ENCODE data around the gene SLC3A2.

The SLC3A2 gene

DNA sequence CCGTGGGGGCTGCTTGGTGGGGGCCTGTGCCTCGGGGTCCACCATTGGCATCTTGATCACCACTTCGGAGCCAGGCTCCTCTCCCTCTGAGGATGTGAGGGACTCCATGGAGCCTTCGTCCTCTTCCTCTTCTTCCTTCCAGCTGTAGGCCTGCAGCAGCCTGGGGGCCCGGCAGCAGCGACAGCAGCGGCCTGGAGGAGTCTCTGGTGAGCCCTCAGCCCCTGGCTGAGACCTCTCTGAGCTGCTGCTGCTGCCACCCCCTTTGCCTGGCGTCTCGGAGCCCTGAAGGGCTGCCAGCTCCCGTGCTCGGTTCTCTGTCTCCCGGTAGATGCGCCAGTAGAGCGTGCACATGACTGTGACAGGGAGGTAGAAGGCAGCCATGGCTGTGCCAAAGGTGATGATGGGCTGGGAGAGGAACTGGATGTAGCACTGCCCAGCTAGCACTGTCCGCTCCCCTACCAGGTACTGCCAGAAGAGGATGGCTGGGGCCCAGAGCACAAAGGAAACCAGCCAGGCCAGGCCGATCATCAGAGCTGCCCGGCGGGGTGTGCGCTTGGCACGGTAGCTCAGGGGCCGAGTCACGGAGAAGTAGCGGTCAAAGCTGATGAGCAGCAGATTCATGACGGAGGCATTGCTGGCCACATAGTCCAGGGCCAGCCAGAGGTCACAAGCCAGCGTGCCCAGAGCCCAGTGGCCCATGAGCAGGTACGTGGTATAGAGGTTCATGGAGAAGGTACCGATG lies 29.6 kb downstream of the SLC3A2 start:
- DNase-seq (ENCODE audit: low spot score), result no peak

DNA sequence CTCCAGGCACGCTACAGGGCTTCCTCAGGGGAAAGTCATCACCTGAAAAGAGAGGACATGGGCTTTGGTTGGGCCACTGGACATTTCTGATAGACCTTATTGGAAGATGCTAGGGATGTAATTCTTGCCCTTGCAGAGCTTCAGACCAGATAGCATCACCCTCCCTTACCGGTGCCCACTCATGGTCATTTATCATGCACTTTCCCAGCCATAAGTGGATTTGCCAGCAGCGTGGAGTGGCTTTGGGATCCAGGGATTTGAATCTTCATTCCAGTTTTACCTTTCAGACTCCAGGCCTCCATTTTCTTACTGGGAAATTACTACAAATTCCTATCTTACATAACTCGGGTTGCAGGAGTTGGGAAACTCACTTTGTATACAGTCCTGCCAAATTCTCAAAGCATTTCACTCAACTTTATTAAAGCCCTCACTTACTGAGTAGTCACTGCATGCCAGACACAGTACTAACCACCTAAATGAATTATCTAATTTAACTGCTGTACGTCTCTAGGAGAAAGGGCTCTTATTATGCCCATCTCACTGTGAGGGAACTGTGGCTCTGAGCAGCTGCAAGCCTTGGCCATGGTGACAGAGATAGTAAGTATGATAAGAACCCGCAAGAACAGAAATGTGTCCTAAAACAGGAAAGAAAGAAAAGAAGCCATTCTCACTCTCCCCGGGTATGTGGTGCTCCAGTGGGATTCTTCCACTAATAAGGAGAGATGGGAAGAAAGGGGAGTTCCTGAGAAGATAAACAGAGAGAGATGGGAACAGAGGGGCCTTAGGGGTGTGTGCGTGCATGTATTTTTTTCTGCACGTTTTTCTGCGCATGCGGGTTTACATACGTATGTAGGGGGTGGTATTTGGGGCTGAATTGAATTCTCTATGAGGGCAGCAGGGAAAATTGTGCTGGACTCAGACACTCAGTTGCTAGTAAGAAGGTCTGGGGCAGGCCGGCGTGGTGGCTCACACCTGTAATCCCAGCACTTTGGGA lies 30.7 kb downstream of the SLC3A2 start:
- no peak for DNase-seq (ENCODE audit: low spot score)

GRCh38 chr11:62912268-62912667 lies 31.6 kb downstream of the SLC3A2 start:
- DNase-seq (ENCODE audit: low spot score), result no peak

DNA sequence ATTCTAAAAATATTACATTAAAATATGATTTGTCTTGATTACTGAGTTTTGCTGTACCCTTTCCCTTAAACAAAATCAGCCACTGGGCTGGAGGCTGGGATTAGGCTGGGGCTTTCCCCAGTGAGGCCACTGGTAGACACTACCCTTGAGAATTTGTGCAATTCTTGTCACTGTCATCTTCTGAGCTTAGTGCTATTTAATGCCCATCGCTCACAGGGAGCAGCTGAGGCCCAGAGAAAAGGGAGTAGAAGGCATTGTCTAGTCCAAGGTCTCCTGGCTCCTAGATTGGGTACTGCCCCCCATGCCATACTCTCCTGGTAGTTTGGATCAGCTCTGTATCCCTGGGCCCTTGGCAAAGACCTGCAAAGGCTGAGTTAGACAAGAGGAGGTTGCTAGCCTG lies 33.7 kb downstream of the SLC3A2 start:
- DNase-seq (ENCODE audit: low spot score), result no peak

- no peak for DNase-seq (ENCODE audit: low spot score)
Observed at GRCh38 chr11:62917906-62918502, 37.3 kb downstream of the SLC3A2 start.

- no peak for DNase-seq (ENCODE audit: low spot score)
Observed at GRCh38 chr11:62918531-62918930, 37.8 kb downstream of the SLC3A2 start.

GRCh38 chr11:62919476-62919875 lies 38.8 kb downstream of the SLC3A2 start:
- no peak for DNase-seq (ENCODE audit: low spot score)

- no peak for DNase-seq (ENCODE audit: low spot score)
Observed at GRCh38 chr11:62919898-62920640, 39.4 kb downstream of the SLC3A2 start.

DNA sequence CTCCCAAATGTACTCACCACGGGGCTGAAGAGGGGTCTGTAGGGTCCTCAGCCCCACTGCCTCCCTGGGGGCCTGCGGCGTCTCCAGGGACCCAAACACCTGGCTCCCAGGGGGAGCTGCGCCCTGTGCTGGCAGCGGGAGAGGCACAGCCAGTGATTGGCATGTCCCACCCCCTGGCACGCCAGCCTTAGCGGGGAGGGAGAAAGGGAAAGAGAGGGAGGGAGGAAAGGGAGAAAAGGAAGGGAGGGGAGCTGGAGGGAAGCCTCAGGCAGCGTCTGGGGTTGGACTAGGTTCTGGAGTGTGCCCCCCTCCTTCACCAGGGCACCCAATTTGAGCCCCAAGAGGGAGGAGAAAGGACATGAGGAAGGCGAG lies 40.5 kb downstream of the SLC3A2 start, which contains the start of gene CHRM1:
Gene CHRM1 (minus strand): TSS at position 163 of the 372 bp plus-strand sequence. CDS start 10,263 bp downstream, outside the sequence.
- DNase-seq (ENCODE audit: low spot score), result no peak

GRCh38 chr11:62921573-62922188 lies 41.0 kb downstream of the SLC3A2 start:
- DNase-seq (ENCODE audit: low spot score), result peak; percentile 43

- DNase-seq (ENCODE audit: low spot score), result no peak
Observed at GRCh38 chr11:62922189-62922589, 41.5 kb downstream of the SLC3A2 start.

GRCh38 chr11:62922653-62923431 lies 42.1 kb downstream of the SLC3A2 start:
- DNase-seq (ENCODE audit: low spot score), result peak; percentile 29

DNA sequence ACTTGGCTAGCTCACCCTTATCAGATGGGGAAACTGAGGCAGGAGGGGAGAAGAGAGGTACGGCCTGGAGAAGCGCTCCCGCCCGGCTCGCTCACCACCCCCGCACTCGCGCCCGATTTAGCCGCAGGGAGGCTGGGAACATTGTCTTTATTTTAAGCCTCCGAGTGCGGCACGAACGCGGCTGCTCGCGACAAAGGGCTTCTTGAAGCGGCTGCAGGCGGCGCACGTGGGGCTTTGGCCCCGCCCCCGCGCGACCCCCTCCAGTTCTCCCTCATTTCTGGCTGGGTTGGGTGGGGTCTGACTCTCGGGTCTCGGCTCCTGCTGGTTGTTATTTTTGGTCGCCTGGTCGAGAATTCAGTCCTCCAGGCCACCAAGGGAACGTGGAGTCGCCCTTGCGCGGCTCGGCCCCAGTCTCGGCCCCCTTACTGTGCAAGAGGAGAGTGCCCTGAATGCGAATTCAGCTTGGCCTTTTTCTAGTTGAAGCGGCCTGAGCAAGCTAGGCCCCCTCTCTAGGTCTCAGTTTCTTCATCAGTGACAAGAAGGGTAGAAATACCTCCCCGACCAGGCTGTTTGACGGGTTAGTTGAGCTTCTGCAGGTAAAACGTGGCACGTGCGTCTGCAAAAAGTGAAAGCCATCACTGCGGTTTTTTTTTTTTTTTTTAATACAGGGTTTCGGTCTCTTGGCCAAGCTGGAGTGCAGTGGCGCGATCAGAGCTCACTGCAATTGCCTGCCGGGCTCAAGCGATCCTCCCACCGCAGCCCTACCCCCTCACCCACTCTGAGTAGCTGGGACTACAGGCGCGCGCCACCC lies 43.1 kb downstream of the SLC3A2 start:
- no peak for DNase-seq (ENCODE audit: low spot score)

DNA sequence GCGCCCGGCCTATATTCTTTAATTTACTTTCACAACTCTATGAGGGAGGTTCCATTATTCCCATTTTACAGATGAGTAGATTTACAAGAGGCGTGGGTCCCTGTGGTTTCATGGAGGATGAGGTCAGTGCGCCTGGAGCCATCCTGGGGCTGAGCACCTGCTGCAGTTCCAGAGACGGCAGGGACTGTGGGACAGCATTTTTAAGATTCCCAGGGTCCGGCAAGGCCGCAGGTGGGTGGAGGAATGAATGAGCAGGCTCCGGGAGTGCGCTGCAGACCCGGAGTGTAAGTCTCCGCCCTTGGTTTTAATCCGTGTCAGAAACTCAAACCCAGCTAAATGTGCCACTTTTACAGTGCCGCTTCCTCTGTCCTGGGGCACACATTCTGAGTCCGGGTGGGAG lies 44.6 kb downstream of the SLC3A2 start:
- DNase-seq (ENCODE audit: low spot score), result no peak

- no peak for DNase-seq (ENCODE audit: low spot score)
Observed at GRCh38 chr11:62925745-62926679, 45.3 kb downstream of the SLC3A2 start.

- DNase-seq (ENCODE audit: low spot score), result no peak
Observed at GRCh38 chr11:62926680-62927455, 46.2 kb downstream of the SLC3A2 start.

- DNase-seq (ENCODE audit: low spot score), result no peak
Observed at GRCh38 chr11:62928011-62928410, 47.3 kb downstream of the SLC3A2 start.

DNA sequence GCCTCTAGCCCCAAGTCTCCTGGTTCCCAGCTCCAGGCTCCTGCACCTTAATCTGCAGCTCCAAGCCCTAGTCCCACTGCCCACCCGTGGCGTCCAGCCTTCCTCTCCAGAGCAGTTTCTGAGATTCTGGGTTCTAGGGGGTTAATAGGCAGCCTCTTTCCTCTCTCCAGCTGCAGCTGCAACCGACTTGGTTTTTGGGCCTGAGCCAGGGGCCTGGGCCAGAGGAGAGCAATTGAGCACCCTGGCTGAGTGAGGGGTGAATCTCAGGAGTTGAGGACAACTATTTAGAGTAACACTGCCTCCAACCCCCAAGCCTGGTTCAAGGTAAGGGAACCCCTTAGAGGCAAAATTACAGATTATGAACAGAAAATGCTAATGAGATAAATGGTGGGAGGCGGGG lies 49.5 kb downstream of the SLC3A2 start:
- DNase-seq (ENCODE audit: low spot score), result no peak

All from GM03348 (cell line).